Measurements from ENCODE around the gene RBPJ. TPM values are rescaled to one million over a fixed set of nuclear protein-coding genes. Genes with fewer than 3 reads are reported as not detected.
"Not testable (repeated sequence)": the region's sequence is repeated elsewhere in the genome, so short reads cannot be mapped to it uniquely, and the experiment has no call there.

Gene RBPJ
- total RNA-seq, 4 donors from 2014 or later, result 60.4 to 99.3 (median 78.5) TPM

GRCh38 chr4:26397086-26397485 is 76.3 kb downstream of the RBPJ start:
- Histone ChIP-seq H3K4me1 (no peaks in the 10 kb centered on the region), H3K4me3 (replicated peaks in 1 of 3) (no peak overlapping the region), H3K27me3 (no peaks in the 10 kb centered on the region), H3K36me3 (no peaks in the 10 kb centered on the region), H3K27ac (no peak overlapping the region), H3K9me3 (no peaks in the 10 kb centered on the region)
- intact Hi-C loops (cut with DNase I), result no loop called here
- TF ChIP-seq CTCF (IDR thresholded peaks at IDR 0.05) (no peak), POLR2A (IDR thresholded peaks at IDR 0.05) (no peak)
- 84 to 85% methylated on average over 5 of the region's 5 CpGs for WGBS, 2 donors
- DNase-seq, result no peak

GRCh38 chr4:26400132-26400531 is 79.3 kb downstream of the RBPJ start:
- intact Hi-C loops (cut with DNase I), result loop anchor here (10.0 kb wide), 1 partner anchor 315 kb away; no protein-coding TSS in a partner anchor
- no peak overlapping the region for H3K4me3 ChIP-seq (replicated peaks in 1 of 3)
- TF ChIP-seq POLR2A (IDR thresholded peaks at IDR 0.05) (no peak), CTCF (IDR thresholded peaks at IDR 0.05) (no peak)
- WGBS, 2 donors, result 100% methylated on average over 1 of the region's 1 CpG
- no peak overlapping the region for H3K27ac ChIP-seq
- H3K9me3 ChIP-seq, result no peaks in the 10 kb centered on the region
- no peaks in the 10 kb centered on the region for H3K27me3 ChIP-seq
- H3K4me1 ChIP-seq, result no peaks in the 10 kb centered on the region
- DNase-seq, result no peak
- H3K36me3 ChIP-seq, result no peaks in the 10 kb centered on the region

- not testable (repeated sequence) for H3K27me3 ChIP-seq; H3K4me3 ChIP-seq (replicated peaks in 1 of 3); H3K36me3 ChIP-seq; DNase-seq; H3K4me1 ChIP-seq; H3K27ac ChIP-seq; H3K9me3 ChIP-seq
- intact Hi-C loops (cut with DNase I), result loop anchor here (10.0 kb wide), 1 partner anchor 317 kb away; no protein-coding TSS in a partner anchor
- 96 to 98% methylated on average over 3 of the region's 3 CpGs for WGBS, 2 donors
These were observed 81.2 kb downstream of the RBPJ start for GRCh38 chr4:26402017-26402416.

GRCh38 chr4:26402458-26402857 is 81.6 kb downstream of the RBPJ start:
- Histone ChIP-seq H3K4me1 (no peaks in the 10 kb centered on the region), H3K27ac (no peak overlapping the region), H3K9me3 (no peaks in the 10 kb centered on the region), H3K27me3 (no peaks in the 10 kb centered on the region), H3K36me3 (peaks cover 0 to 7% of the 10 kb centered on the region in 2 donors), H3K4me3 (replicated peaks in 1 of 3) (no peak overlapping the region)
- intact Hi-C loops (cut with DNase I), result loop anchor here (10.0 kb wide), 1 partner anchor 318 kb away; no protein-coding TSS in a partner anchor
- TF ChIP-seq CTCF (IDR thresholded peaks at IDR 0.05) (no peak), POLR2A (IDR thresholded peaks at IDR 0.05) (no peak)
- WGBS, 2 donors, result 86% methylated on average over 3 of the region's 3 CpGs
- no peak for DNase-seq

- TF ChIP-seq CTCF (IDR thresholded peaks at IDR 0.05) (no peak), POLR2A (IDR thresholded peaks at IDR 0.05) (no peak)
- Histone ChIP-seq H3K27me3 (no peaks in the 10 kb centered on the region), H3K4me3 (replicated peaks in 1 of 3) (no peak overlapping the region), H3K36me3 (peaks cover 0 to 7% of the 10 kb centered on the region in 2 donors), H3K9me3 (no peaks in the 10 kb centered on the region), H3K4me1 (no peaks in the 10 kb centered on the region), H3K27ac (no peak overlapping the region)
- WGBS, 2 donors, result 90 to 93% methylated on average over 3 of the region's 3 CpGs
- intact Hi-C loops (cut with DNase I), result loop anchor here (10.0 kb wide), 1 partner anchor 320 kb away; no protein-coding TSS in a partner anchor
- no peak for DNase-seq
These were observed 84.0 kb downstream of the RBPJ start for GRCh38 chr4:26404743-26405206.
